Head of caudate nucleus (tissue), 42 donors: ENCODE results near the gene TNIK.

Source experiments
- DNase-seq, 42 donors: peaks; one replicate each; pipeline versions ENCODE4 v3.0.0 to v3.0.0-alpha.2; 2020 to 2021; ENCODE audit warnings: mixed read lengths in 7 of 42
- intact Hi-C: fragments of 100-400 bp; cut with DNase I; formaldehyde crosslinking; loops from one replicate; pipeline ENCODE4 v1.15.0; 2022

TNIK gene

GRCh38 chr3:171237009-171237385 is 223.2 kb downstream of the TNIK start:
- intact Hi-C loops = no loop called here
- DNase-seq = peak in 1 of 42 donors; percentile 34

- intact Hi-C loops = no loop called here
Measured at GRCh38 chr3:171236265-171237008, 223.8 kb downstream of the TNIK start.

GRCh38 chr3:171234298-171235010 is 225.8 kb downstream of the TNIK start:
- intact Hi-C loops = no loop called here
- peak in 35 of 42 donors; percentile 9 to 77 (median 42) for DNase-seq

More at GRCh38 chr3:171236265-171237008, 223.8 kb downstream of the TNIK start:
- DNase-seq = no peak

GRCh38 chr3:171231361-171231760 is 228.8 kb downstream of the TNIK start:
- peak in 11 of 42 donors; percentile 13 to 63 (median 33) for DNase-seq
- intact Hi-C loops = no loop called here

DNA sequence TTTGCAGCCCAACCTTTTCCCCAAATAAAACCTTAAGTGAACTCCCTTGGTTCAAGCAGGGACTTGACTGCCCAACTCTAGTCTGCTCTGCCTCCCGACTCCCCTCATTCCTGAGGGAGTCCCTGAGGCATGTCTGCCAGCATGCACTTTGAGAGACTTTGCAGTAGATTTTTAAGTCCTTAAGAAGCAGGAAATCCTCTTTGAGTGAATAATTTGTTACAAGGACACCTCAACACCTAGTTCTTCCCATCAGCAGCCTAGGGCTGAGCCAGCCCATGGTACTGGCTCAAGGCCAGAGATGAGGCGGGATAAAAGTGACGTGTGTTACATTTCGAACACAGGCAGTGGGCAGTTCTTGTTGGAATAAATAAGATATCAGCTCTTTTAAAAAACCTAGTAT is 229.3 kb downstream of the TNIK start:
- peak in 6 of 42 donors; percentile 16 to 56 (median 44) for DNase-seq

GRCh38 chr3:171229173-171229572 is 231.0 kb downstream of the TNIK start:
- intact Hi-C loops = no loop called here
- DNase-seq = no peak

More for the DNA sequence above, 229.3 kb downstream of the TNIK start:
- intact Hi-C loops = no loop called here

GRCh38 chr3:171228240-171228639 is 232.0 kb downstream of the TNIK start:
- no peak for DNase-seq
- intact Hi-C loops = no loop called here

- DNase-seq = no peak
Measured at GRCh38 chr3:171227828-171228227, 232.4 kb downstream of the TNIK start.

DNA sequence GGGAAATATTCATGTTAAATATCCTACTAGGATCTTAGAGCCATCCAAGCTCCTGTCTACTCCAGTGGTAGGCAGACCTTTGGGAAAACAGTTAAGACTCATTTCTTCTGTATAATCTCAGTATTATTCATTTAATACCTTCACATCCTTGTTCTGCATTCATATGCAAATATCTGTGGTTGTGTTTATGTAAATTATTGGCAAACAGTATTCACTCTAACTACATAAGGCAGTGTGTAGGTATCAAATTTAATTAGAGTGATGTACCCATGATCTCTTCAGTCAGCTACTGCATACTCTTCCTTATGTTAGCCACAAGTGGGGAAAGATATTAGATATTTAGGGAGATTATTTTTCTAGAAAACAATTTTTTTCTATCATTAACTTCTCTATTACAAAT is 232.8 kb downstream of the TNIK start:
- intact Hi-C loops = no loop called here

More at GRCh38 chr3:171227828-171228227, 232.4 kb downstream of the TNIK start:
- intact Hi-C loops = no loop called here

DNA sequence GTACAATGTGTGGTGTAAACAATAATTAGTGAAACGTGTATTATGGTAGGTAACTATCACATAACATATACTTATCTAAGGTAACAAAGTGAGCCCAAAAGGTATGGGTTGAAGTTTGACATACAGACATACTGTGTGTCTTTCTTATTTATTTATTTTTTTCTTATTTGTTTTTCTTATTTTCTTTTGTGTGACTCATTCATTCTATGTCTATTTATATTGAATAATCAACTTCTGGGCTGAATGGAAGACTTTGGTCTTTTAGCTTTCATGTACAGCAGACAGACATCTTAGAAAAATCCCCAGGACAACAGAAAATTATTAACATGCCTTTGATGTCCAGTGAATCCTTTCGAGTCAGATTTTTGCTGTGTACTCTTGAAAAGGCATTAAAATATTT is 233.4 kb downstream of the TNIK start:
- intact Hi-C loops = no loop called here
- DNase-seq = no peak

More for the DNA sequence above, 232.8 kb downstream of the TNIK start:
- DNase-seq = no peak

DNA sequence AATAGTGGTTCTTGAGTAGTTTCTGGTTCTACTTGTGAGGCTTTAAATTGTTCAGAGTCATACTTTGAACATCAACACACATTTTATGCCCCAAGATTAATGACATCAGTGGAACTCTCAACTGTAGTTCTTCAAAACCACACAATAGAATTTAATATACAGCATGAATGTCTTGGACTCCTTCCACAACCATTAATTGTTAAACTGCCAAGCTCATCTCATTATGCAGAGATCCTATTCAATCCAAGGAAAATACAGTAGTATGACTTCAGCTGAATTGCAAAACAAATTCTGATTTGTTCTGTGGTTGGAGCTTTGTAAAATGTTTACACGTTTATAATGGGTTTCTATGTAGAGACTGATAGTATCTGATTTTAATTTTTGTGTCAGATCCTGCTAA is 234.5 kb downstream of the TNIK start:
- intact Hi-C loops = no loop called here
- no peak for DNase-seq

DNA sequence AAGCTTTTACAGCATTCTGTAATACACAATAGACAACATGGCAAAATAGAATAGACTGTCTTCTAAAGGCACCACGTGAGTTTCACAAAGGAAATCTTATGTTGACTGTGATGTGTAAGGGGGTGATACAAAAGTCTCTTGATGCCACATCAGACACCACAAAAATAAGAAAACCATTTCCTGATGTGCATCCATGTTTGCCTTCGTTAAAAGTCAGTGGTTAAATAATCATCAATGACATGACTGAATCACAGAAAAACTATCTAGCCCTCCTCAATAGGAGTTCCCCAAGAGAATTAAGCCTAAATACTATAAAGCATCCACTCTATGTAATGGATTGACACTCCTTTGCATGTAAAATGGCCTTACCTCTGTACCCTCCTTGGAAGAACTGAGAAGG is 235.0 kb downstream of the TNIK start:
- DNase-seq = no peak
- intact Hi-C loops = no loop called here

DNA sequence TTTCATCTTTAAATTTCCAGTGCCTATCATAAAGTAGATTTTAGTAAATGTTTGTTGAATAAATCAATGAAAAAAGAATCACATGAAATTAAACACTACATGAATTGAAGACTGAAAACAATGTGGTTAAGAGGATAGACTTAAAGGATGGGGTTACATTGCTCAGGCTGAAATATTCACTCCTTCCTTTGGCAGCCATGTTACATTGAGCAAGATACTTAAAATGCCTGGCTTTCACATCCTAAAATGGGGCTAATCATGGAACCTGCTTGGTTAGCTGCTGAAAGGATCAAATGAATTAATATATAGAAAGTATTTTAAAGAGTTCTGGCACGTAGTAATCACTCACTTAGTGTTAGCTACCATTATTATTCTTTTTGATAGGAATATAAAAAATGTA is 236.8 kb downstream of the TNIK start:
- intact Hi-C loops = no loop called here
- DNase-seq = no peak

DNA sequence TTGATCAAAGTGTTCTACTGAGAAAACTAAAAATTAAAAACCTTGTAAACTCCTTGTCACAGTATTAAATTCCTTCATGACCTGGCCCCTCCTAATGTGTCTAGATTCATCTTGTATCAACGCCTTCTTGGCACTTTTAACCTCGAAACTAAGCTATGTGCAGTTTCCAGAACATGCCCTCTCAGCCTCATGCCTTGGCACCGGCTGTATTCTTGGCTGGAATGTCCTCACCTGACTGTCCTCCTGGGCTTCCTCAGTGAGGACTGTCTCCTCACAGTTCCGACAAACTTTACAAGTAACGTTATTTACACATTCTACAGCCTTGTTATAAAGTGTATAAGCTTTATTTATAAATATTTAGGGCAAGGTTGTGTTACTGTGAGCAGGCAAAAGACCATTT is 237.2 kb downstream of the TNIK start:
- no peak for DNase-seq

DNA sequence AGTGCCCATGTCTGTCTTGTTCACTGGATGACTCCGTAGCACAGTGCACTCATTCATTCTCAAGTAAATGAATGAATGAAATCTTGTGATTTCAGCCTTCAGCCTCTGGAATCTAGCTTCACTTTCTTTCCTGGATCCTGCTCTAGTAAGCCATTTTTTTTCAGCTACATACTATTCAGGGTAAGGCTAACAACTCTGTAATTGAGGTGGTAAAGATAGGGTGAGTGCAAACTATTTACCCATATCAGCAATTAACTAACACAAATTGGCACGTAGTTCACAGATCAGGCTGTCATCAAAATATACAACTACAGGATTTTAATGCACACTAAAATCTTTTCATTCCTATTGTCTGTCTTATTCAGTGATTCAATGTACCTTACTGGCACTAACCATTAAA is 238.6 kb downstream of the TNIK start:
- no peak for DNase-seq
- intact Hi-C loops = no loop called here

More for the DNA sequence above, 237.2 kb downstream of the TNIK start:
- intact Hi-C loops = no loop called here

- intact Hi-C loops = no loop called here
- no peak for DNase-seq
Measured at GRCh38 chr3:171221104-171221503, 239.1 kb downstream of the TNIK start.

- intact Hi-C loops = no loop called here
- no peak for DNase-seq
Measured at GRCh38 chr3:171219258-171219657, 240.9 kb downstream of the TNIK start.

- no peak for DNase-seq
- intact Hi-C loops = no loop called here
Measured at GRCh38 chr3:171218069-171218468, 242.1 kb downstream of the TNIK start.

DNA sequence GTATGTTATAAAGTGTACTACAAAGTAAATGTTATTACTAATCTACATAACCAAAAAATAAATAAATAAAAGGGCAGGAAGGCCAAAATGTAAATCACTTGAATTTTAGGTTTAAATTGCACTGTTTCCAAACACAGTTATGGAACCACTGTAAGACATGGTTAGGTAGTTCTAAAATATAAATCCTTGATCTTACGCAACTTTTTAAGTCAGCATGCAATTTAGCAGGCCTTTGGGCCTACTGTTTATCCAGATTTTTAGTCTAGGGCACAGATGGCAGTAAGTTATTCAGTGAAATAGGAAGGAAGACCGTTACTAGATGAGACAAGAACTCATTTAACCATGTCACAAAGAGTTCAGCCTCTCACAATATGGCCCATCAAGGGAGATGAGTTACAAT is 246.3 kb downstream of the TNIK start:
- DNase-seq = no peak
- intact Hi-C loops = no loop called here

- no peak for DNase-seq
- intact Hi-C loops = no loop called here
Measured at GRCh38 chr3:171213178-171213577, 247.0 kb downstream of the TNIK start.

GRCh38 chr3:171212648-171213047 is 247.6 kb downstream of the TNIK start:
- intact Hi-C loops = no loop called here
- no peak for DNase-seq
